MCF 10A (cell line): ENCODE measurements around the gene RRM2. TPM values are rescaled to one million over a fixed set of nuclear protein-coding genes. Genes with fewer than 3 reads are reported as not detected.

Experiments
- BruUV-seq: library from RNA; stranded (reverse); fragments of 400-500 nt; replicated peaks from 2 replicates; lab custom pipeline; 2021; lab: Mats Ljungman, UMichigan
- CTCF ChIA-PET: fragments of 300-600 bp; sonication (Branson Sonifier 250); formaldehyde crosslinking; extraction: SDS; loops from one replicate; lab custom pipeline; 2021; ENCODE audit warnings: antibody characterized with exemption, inconsistent platforms; lab: Yijun Ruan, JAX
- POLR2A ChIA-PET: fragments of 300-600, 350-650 bp; sonication (Branson Sonifier 250); formaldehyde crosslinking; extraction: SDS; loops from one replicate; lab custom pipeline; 2020; ENCODE audit warnings: antibody characterized with exemption, inconsistent platforms; lab: Yijun Ruan, JAX
- DNase-seq: peaks from one replicate; pipeline ENCODE4 v3.0.0-alpha.2; 2018; ENCODE audit not compliant: unreplicated experiment
- H3K27ac Mint-ChIP-seq: one replicate; pipeline ENCODE4 v1.8.0; 2022; ENCODE audit warnings: mild to moderate bottlenecking, low read depth, mixed read lengths; ENCODE audit not compliant: unreplicated experiment
- H3K27me3 Mint-ChIP-seq: one replicate; pipeline ENCODE4 v1.8.0; 2022; ENCODE audit warnings: mixed read lengths; ENCODE audit not compliant: insufficient read depth, unreplicated experiment
- H3K36me3 Mint-ChIP-seq: one replicate; pipeline ENCODE4 v1.8.0; 2022; ENCODE audit warnings: mild to moderate bottlenecking, moderate library complexity, mixed read lengths; ENCODE audit not compliant: insufficient read depth, unreplicated experiment
- H3K4me1 Mint-ChIP-seq: one replicate; pipeline ENCODE4 v1.8.0; 2022; ENCODE audit warnings: mixed read lengths; ENCODE audit not compliant: insufficient read depth, unreplicated experiment
- H3K4me3 Mint-ChIP-seq: one replicate; pipeline ENCODE4 v1.8.0; 2022; ENCODE audit warnings: mild to moderate bottlenecking, moderate library complexity, mixed read lengths; ENCODE audit not compliant: unreplicated experiment
- H3K9me3 Mint-ChIP-seq: one replicate; pipeline ENCODE4 v1.8.0; 2022; ENCODE audit warnings: mixed read lengths; ENCODE audit not compliant: unreplicated experiment
- intact Hi-C: fragments of 100-400 bp; cut with micrococcal nuclease; formaldehyde crosslinking; loops from 2 replicates; pipeline ENCODE4 v1.14.1; 2022
- total RNA-seq: library from RNA; stranded (reverse); gene quantifications from 2 replicates; pipeline ENCODE4 v1.2.3, GENCODE V29; 2022
- TF ChIP-seq, protein P1 (sequence below): fragments of 200-600 bp; IDR thresholded peaks from one replicate; pipeline ENCODE4 v1.8.0; 2022; ENCODE audit warnings: antibody characterized with exemption, mild to moderate bottlenecking; ENCODE audit not compliant: unreplicated experiment

RRM2 gene
- total RNA-seq, 1 experiment from 2014 or later, result 41.8 TPM

DNA sequence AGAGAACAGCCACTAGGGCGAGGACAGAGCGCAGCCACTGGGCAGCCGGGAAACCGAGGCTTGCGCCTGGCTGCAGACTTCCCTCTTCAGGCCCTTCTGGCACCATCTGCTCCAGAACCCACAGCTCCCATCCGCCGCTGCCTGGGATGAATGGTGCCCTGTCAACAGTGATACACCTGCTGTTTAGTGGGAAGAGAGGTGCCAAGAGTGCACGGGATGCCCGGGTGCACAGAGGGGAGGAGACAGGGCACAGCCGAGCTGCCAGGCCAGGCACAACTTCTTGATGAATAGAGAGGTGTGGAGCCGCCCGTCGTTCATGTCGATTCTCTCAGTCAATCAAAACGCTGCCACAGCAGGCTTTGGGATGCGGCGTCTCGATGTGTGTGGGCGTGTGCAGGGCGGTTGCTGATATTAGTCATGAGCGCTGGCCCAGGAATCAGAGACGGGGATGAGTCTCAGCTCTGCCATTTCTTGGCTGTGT is 39.5 kb downstream of the RRM2 start:
- Mint-ChIP-seq H3K9me3 (no peaks in the 10 kb centered on the region), H3K27ac (no peak overlapping the region), H3K27me3 (no peaks in the 10 kb centered on the region), H3K36me3 (no peaks in the 10 kb centered on the region), H3K4me3 (no peak overlapping the region), H3K4me1 (peaks cover 8% of the 10 kb centered on the region)
- intact Hi-C loops, result loop anchor here (2.0 kb wide), 1 partner anchor 141 kb away; the partner anchor contains the start of gene HPCAL1
- BruUV-seq, result no TSS peak
- CTCF ChIA-PET, result interaction anchor here (0.5 to 1.4 kb wide), 8 partner anchors 8 to 247 kb away, joined by 3 to 5 read pairs (median 4); no protein-coding TSS in a partner anchor
- POLR2A ChIA-PET, result interaction anchor here (1.2 kb wide), 1 partner anchor 246 kb away, joined by 7 read pairs; no protein-coding TSS in a partner anchor
- peak; percentile 84 for DNase-seq
- TF ChIP-seq, protein P1, sequence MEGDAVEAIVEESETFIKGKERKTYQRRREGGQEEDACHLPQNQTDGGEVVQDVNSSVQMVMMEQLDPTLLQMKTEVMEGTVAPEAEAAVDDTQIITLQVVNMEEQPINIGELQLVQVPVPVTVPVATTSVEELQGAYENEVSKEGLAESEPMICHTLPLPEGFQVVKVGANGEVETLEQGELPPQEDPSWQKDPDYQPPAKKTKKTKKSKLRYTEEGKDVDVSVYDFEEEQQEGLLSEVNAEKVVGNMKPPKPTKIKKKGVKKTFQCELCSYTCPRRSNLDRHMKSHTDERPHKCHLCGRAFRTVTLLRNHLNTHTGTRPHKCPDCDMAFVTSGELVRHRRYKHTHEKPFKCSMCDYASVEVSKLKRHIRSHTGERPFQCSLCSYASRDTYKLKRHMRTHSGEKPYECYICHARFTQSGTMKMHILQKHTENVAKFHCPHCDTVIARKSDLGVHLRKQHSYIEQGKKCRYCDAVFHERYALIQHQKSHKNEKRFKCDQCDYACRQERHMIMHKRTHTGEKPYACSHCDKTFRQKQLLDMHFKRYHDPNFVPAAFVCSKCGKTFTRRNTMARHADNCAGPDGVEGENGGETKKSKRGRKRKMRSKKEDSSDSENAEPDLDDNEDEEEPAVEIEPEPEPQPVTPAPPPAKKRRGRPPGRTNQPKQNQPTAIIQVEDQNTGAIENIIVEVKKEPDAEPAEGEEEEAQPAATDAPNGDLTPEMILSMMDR, result no peak

DNA sequence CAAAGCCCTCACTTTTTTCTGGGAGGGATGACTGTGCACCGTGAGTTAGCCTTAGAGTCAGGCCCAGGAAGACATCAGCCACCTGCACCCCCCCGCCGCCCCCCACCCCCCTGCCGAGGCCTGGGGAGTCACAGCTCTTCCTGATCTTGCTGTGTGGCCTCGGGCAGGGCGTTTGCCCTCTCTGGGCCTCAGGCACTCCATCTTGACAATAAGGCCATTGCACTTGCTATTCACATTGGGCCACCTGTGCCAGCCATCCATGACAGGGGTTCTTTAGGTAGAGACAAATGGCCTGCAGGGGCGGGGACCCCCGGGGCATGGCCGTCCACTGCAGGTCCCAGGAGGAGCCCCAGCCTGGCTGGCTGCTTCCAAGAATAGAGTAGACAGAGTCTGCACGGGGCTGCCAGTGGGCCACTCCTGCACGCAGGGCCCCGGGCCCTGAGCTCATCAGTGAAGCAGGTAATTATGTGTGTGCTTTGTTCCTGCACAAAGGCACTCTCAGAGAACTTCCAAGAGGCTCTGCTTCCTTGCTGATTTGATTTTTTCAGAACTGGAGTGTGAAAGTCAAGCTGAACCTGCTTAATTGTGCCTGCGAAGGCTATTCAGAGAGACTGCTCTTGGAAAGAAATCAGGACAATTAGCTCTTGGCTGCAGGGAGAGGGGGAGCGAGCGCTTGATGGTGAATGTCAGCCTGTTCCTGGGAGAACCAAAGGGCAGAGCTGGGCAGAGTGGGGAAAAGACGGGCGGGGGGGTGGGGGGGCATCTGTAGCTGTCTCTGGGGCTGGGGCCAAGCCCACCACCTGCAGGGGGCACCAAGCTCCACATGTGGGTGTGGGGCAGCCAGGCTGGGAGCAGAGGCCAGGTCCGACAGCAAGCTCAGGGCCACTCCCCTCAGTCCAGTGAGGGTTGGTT is 40.3 kb downstream of the RRM2 start:
- TF ChIP-seq, protein P1, result no peak
- H3K27ac Mint-ChIP-seq, result no peak overlapping the region
- intact Hi-C loops, result loop anchor here (2.0 kb wide), 1 partner anchor 140 kb away; the partner anchor contains the start of gene HPCAL1

DNA sequence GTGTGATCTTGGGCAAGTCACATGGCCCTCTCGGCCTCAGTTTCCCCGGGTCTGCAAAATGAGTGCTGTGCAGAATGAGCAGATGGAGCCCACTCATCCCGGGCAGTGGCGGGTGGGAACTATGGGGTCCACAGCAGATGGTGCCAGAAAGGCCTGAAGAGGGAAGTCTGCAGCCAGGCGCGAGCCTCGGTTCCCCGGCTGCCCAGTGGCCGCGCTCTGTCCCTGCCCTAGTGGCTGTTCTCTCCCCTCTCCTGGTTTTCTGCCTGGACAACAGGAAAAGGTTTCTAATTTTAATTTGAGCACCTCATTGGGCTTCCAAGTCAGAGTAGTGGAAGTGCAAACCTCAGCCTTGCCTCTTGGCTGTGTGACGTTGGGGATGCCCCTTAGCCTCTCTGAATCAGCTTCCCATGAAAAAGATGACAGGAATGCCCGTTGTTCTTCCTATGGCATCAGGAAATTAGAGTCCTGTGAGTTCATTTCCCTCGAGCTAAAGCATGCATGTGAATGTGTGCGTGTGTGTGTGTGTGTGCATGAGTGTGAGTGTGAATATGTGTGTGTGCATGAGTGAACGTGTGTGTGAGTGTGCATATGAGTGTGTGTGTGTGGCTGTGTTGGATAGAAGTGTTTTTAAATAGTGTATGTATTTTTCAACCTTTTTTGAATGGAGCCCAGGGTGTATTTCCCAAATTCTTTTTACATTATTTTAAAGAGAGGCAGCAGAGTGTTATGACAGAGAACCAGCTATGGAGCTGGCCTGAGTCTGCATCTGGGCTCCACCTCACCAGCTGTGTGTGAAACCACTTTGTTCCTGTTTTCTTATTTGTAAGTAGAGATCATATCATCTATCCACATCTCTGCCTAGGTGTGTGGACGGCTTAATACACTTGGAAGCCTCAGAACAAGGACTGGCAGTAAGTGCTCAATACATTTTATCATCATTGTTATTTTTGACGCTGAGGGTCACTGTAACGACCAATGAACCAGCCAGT is 41.3 kb downstream of the RRM2 start:
- Mint-ChIP-seq H3K27ac (no peak overlapping the region), H3K36me3 (no peaks in the 10 kb centered on the region), H3K27me3 (no peaks in the 10 kb centered on the region), H3K4me1 (peaks cover 12% of the 10 kb centered on the region), H3K4me3 (no peak overlapping the region), H3K9me3 (no peaks in the 10 kb centered on the region)
- ChIA-PET POLR2A (no interaction called here), CTCF (interaction anchor here (3.0 kb wide), 1 partner anchor 21 kb away, joined by 9 read pairs; no protein-coding TSS in a partner anchor)
- no TSS peak for BruUV-seq
- DNase-seq, result no peak
- TF ChIP-seq, protein P1, result no peak
- intact Hi-C loops, result loop anchor here (2.0 kb wide), 1 partner anchor 139 kb away; the partner anchor contains the start of gene HPCAL1

More for the DNA sequence above, 40.3 kb downstream of the RRM2 start:
- Mint-ChIP-seq H3K4me1 (peaks cover 8% of the 10 kb centered on the region), H3K9me3 (no peaks in the 10 kb centered on the region), H3K27me3 (no peaks in the 10 kb centered on the region), H3K36me3 (no peaks in the 10 kb centered on the region), H3K4me3 (no peak overlapping the region)
- CTCF ChIA-PET, result interaction anchor here (0.8 to 3.0 kb wide), 4 partner anchors 20 to 246 kb away, joined by 3 to 9 read pairs (median 4); no protein-coding TSS in a partner anchor
- POLR2A ChIA-PET, result interaction anchor here (1.2 kb wide), 1 partner anchor 245 kb away, joined by 7 read pairs; no protein-coding TSS in a partner anchor
- no TSS peak for BruUV-seq
- no peak for DNase-seq
